ENCODE results near the gene RTL10. TPM values are rescaled to one million over a fixed set of nuclear protein-coding genes. Genes with fewer than 3 reads are reported as not detected.

RTL10 gene
- total and polyA plus RNA-seq, 2 of the 8 experiments (the other 6 are each of a cell fraction or from before 2014, with no cell fraction given) = 11.5 to 18.8 TPM

GRCh38 chr22:19808873-19809478 is 45.7 kb downstream of the RTL10 start:
- H3K4me1 ChIP-seq (replicated peaks in 1 of 4; ENCODE audit: control insufficient read depth in 3 of 4, insufficient read depth in 4 of 4, low read length in 3 of 4) = no peaks in the 10 kb centered on the region; a peak in 1 of 7 replicates
- no peak overlapping the region for H3K4me3 ChIP-seq (ENCODE audit: extremely low read depth in 1 of 4, insufficient read depth in 2 of 4, low read depth in 3 of 4, low read length in 4 of 4)
- H3K4me2 ChIP-seq (ENCODE audit: insufficient read depth in 1 of 2, low read depth in 2 of 2, low read length in 2 of 2) = no peak overlapping the region
- no peak overlapping the region for H4K91ac ChIP-seq (replicated peaks; ENCODE audit: insufficient read length, low read length)
- FAIRE-seq (no peak), DNase-seq (ENCODE audit: low read depth in 1 of 2, low spot score in 2 of 2) (no peak)
- no peaks in the 10 kb centered on the region for H3K9me3 ChIP-seq (ENCODE audit: insufficient read depth in 2 of 2, low read depth in 1 of 2, low read length in 1 of 2)
- no peak overlapping the region for H2BK5ac ChIP-seq (ENCODE audit: low read depth, low read length)
- no peak overlapping the region for H2BK15ac ChIP-seq (ENCODE audit: low read length)
- no peak overlapping the region for H4K5ac ChIP-seq (ENCODE audit: insufficient read length, low read depth, low read length)
- H2BK12ac ChIP-seq (ENCODE audit: low read depth, low read length) = no peak overlapping the region
- H3K9ac ChIP-seq (replicated peaks in 1 of 4; ENCODE audit: extremely low read depth in 1 of 4, low read depth in 3 of 4, low read length in 3 of 4) = no peak overlapping the region; a peak in 1 of 7 replicates
- peaks cover 0 to 3% of the 10 kb centered on the region in 2 experiments for H4K20me1 ChIP-seq (replicated peaks in 1 of 2; ENCODE audit: control insufficient read depth in 1 of 2, insufficient read depth in 2 of 2, low read length in 2 of 2)
- H3K14ac ChIP-seq (ENCODE audit: insufficient read length) = no peak overlapping the region
- H2BK120ac ChIP-seq (replicated peaks; ENCODE audit: low read depth, low read length) = no peak overlapping the region
- H2AFZ ChIP-seq (ENCODE audit: low read length) = no peak overlapping the region
- no peak overlapping the region for H2BK20ac ChIP-seq (ENCODE audit: low read length)
- TF ChIP-seq EZH2 (IDR thresholded peaks at IDR 0.05; ENCODE audit: low read depth, low read length, severe bottlenecking) (no peak), HDAC6 (IDR thresholded peaks at IDR 0.05; ENCODE audit: low read depth, low read length) (no peak), EP300 (IDR thresholded peaks at IDR 0.05; ENCODE audit: borderline replicate concordance in 1 of 2, low read depth in 2 of 2, low read length in 2 of 2) (no peak), PHF8 (conservative IDR thresholded peaks at IDR 0.05; ENCODE audit: low read depth, low read length) (no peak), TAF7 (optimal IDR thresholded peaks at IDR 0.05; ENCODE audit: borderline replicate concordance, low read depth, low read length) (no peak), RBBP5 (IDR thresholded peaks at IDR 0.05; ENCODE audit: borderline replicate concordance, low read depth, low read length) (no peak), NANOG (IDR thresholded peaks at IDR 0.05; ENCODE audit: insufficient read depth, low read depth, low read length, poor library complexity, severe bottlenecking) (no peak), TAF1 (IDR thresholded peaks at IDR 0.05; ENCODE audit: low read depth, low read length) (no peak), SIN3A (conservative IDR thresholded peaks at IDR 0.05 in 1 of 2, IDR thresholded peaks at IDR 0.05 in 1 of 2; ENCODE audit: low read depth in 1 of 2, low read length in 2 of 2) (no peak)
- H2AK5ac ChIP-seq (ENCODE audit: low read depth, low read length) = no peak overlapping the region
- ChIA-PET POLR2A (ENCODE audit: partially characterized antibody) (no interaction called here), CTCF (ENCODE audit: partially characterized antibody) (interaction anchor here (1.0 to 3.2 kb wide), 11 partner anchors 9 to 138 kb away, joined by 3 to 12 read pairs (median 4); no protein-coding TSS in a partner anchor)
- H3K27ac ChIP-seq (ENCODE audit: low read depth, low read length) = no peak overlapping the region
- no peaks in the 10 kb centered on the region for H3K36me3 ChIP-seq (ENCODE audit: control insufficient read depth in 2 of 4, insufficient read depth in 4 of 4, low read length in 3 of 4)
- H3K27me3 ChIP-seq (replicated peaks in 1 of 4; ENCODE audit: control insufficient read depth in 3 of 4, extremely low read depth in 1 of 4, insufficient read depth in 3 of 4, low read length in 3 of 4) = no peaks in the 10 kb centered on the region
- H3K23ac ChIP-seq (ENCODE audit: insufficient read length) = no peak overlapping the region
- H3K18ac ChIP-seq (ENCODE audit: extremely low read depth, low read length) = no peak overlapping the region
- no peak overlapping the region for H3K56ac ChIP-seq (replicated peaks; ENCODE audit: insufficient read length, low read depth, low read length)
- WGBS, 2 experiments (ENCODE audit: extremely low coverage in 1 of 2, insufficient coverage in 1 of 2, insufficient read length in 1 of 2, insufficient replicate concordance in 2 of 2, low coverage in 1 of 2, low lambda C conversion rate in 2 of 2, missing lambda C conversion rate in 1 of 2) = 90% methylated on average over 11 of the region's 11 CpGs; no CpG with 5 or more reads in 1 of the 2 experiments
- no peaks in the 10 kb centered on the region for H3K79me2 ChIP-seq (ENCODE audit: control insufficient read depth in 1 of 2, insufficient read depth in 2 of 2, low read length in 2 of 2)
- no peak overlapping the region for H3K4ac ChIP-seq (replicated peaks; ENCODE audit: insufficient read length, low read depth, low read length)
- no peaks in the 10 kb centered on the region for H3K23me2 ChIP-seq (ENCODE audit: low read depth, low read length)
- H4K8ac ChIP-seq (ENCODE audit: extremely low read depth, insufficient read depth, low read length) = no peak overlapping the region
- no peaks in the 10 kb centered on the region for H3K79me1 ChIP-seq (ENCODE audit: low read depth, low read length)
